ENCODE data around the gene KLHL26.
"Not testable (repeated sequence)": the region's sequence is repeated elsewhere in the genome, so short reads cannot be mapped to it uniquely, and the experiment has no call there.

Gene KLHL26

DNA sequence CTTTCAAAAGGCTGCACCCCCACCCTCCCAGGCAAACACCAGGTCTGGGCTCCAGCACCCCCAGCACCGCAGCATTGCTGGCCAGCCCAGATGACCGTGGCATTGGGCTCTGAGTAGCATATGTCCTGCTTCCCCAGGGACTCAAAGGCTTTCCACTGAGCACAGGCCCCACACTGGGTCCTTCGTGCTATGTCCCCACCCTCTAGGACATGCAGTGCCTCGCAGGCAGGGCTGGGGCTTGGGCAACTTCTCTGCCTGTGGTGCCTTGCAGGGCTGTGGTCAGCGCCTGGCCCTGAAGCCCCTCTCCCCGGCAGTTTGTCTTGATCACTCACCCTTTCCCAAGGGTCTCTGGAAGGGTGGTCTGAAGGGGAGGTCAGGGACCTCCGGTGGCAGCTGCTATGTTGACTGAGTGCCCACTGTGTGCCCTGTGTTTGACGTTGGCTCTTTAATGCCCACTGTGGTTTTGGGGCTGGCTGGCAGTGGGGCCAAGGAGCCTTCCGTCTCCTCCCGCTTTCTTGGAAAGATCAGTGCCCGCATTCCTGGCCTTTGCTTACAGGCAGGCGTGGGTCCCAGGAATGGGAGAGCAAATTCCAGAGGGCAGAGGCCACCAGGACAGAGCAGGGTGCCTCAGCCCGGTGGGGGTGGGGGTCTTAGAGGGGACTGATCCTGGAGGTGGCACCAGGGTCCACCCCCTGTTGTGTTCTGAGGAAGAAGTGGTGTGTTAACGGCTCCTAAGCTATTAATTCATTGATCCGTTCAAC lies 26.3 kb downstream of the KLHL26 start:
- DNase-seq (ENCODE audit: low read depth in 2 of 2): no peak

DNA sequence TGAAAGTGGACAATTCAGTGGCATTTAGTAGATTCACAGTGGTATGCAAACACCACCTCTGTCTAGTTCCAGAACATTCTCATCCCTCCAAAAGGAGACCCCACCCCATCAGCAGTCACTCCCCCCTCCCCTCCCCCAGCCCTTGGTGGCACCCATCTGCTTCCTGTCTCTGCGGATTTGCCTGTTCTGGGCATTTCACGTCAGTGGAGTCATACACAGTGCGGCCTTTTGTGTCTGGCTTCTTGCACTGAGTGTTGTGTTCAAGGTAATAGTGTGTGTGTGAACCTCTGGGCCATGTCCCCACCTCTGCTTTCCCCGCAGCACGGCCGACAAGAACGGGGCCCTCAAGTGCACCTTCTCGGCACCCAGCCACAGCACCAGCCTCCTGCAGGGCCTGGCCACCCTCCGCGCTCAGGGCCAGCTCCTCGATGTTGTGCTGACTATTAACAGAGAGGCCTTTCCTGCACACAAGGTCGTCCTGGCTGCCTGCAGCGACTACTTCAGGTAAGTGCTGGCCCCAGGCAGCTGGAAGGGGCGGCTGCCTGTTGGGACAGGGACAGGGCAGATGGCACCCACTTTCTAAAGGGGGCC lies 27.2 kb downstream of the KLHL26 start:
- no peak for DNase-seq (ENCODE audit: low read depth in 2 of 2)

DNA sequence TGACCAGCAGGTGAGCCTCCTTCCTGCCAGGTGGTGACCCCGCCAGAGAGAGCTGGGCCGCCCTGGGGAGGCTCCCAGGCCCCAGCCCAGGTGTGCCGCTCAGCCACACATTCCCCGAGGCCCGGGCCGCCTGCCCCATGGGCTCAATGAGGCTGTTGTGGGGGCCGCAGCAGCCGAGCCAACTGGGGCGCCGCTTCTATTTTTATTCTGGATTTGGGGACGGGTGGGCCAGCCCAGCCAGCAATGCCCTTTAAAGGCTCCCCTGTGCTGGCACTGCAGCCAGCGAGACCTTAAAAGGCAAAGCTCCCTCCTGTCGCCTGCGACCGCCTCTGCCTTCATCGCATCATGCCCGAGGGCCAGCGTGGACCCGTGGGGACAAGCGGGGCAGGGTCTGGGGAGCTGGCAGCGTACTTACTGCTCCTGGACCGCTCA lies 29.0 kb downstream of the KLHL26 start:
- DNase-seq (ENCODE audit: low read depth in 2 of 2): no peak

DNA sequence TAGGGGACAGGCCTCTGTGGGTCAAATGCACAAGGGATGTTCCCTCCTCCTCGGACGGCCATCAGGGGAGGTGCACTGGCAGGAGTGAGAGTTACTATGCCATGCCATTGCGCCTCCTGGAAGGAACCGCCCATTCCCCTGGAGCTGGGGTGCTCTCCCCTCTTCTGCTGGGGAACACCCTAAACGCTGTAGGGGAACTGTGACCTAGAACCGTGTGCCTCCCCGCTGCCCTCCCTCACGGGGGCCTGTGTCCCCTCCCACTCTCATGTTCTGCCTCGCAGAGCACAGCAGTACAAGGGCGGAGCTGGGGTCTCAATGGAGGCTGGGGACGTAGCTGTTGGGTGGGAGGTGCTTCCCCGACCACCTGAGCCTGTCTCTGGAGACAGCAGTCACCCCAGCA lies 29.5 kb downstream of the KLHL26 start:
- no peak for DNase-seq (ENCODE audit: low read depth in 2 of 2)

DNA sequence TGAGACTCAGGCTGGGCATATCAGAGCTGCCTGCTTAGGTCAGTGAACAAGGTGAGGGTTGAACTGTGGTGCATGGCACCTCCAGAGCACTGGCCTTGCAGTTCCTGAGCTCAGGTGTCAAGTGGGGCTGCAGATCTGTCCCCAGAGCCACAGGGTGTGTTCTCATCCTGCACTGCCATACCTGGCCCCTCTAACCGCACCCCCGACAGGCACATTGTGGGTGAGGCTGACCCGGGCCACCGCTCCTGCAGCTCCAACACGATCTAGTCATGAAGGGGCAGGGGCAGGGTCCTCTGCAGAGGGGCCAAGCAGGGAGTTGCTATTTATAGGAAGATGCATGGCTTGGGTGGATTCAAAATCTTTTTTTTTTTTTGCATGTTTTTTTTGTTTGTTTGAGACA lies 30.0 kb downstream of the KLHL26 start:
- DNase-seq (ENCODE audit: low read depth in 2 of 2): no peak

DNA sequence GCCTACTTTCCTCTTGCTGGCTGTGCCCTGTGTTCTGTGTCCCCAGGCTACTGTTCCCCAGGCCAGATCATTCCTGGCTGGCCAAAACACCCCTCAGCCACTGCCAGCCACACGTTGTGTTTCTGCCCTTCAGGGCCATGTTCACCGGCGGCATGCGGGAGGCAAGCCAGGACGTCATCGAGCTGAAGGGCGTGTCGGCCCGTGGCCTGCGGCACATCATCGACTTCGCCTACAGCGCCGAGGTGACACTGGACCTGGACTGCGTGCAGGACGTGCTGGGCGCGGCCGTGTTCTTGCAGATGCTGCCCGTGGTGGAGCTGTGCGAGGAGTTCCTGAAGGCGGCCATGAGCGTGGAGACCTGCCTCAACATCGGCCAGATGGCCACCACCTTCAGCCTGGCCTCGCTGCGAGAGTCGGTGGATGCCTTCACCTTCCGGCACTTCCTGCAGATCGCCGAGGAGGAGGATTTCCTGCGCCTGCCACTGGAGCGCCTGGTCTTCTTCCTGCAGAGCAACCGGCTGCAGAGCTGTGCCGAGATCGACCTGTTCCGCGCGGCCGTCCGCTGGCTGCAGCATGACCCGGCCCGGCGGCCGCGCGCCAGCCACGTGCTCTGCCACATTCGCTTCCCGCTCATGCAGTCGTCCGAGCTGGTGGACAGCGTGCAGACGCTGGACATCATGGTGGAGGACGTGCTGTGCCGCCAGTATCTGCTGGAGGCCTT lies 30.9 kb downstream of the KLHL26 start:
- no peak for DNase-seq (ENCODE audit: low read depth in 2 of 2)

DNA sequence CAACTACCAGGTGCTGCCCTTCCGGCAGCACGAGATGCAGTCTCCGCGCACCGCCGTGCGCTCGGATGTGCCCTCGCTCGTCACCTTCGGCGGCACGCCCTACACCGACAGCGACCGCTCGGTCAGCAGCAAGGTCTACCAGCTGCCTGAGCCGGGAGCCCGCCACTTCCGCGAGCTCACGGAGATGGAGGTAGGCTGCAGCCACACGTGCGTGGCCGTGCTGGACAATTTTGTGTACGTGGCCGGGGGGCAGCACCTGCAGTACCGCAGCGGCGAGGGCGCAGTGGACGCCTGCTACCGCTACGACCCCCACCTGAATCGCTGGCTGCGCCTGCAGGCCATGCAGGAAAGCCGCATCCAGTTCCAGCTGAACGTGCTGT lies 31.4 kb downstream of the KLHL26 start:
- DNase-seq (ENCODE audit: low read depth in 2 of 2): no peak

DNA sequence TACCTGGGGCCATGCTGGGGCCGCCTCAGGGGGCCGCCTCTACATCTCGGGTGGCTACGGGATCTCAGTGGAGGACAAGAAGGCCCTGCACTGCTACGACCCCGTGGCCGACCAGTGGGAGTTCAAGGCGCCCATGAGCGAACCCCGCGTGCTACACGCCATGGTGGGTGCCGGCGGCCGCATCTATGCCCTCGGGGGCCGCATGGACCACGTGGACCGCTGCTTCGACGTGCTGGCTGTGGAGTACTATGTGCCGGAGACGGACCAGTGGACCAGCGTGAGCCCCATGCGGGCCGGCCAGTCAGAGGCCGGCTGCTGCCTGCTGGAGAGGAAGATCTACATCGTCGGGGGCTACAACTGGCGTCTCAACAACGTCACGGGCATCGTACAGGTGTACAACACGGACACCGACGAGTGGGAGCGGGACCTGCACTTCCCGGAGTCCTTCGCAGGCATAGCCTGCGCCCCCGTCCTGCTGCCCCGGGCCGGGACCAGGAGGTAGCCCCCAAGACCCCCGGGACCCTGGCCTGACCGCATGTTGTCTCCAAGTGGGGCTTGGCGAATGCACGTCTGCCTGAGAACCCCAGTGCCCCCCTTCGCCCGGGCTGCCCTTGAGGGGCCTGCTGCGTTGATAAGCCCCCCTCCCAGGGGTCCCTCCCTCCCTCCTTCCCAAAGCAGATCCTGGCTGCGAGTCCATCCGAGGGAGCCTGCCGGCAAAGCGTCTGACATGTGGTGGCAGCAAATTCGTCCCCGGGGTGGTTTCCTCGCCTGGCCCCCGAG lies 32.1 kb downstream of the KLHL26 start:
- DNase-seq (ENCODE audit: low read depth in 2 of 2): no peak

DNA sequence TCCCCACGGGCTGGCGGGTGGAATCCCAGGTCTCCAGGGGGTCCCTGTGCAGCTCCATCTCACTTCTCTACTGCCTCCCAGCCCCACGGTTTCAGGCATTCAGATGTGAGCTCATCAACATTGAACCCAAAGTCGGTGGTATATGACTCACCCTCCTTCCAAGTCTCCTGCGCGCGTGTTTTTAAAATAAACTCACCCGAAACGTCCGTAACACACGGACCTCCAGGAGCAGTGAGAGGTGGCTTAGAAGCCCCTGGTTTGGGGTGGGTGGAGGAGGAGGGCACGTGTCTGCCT lies 32.6 kb downstream of the KLHL26 start:
- no peak for DNase-seq (ENCODE audit: low read depth in 2 of 2)

DNA sequence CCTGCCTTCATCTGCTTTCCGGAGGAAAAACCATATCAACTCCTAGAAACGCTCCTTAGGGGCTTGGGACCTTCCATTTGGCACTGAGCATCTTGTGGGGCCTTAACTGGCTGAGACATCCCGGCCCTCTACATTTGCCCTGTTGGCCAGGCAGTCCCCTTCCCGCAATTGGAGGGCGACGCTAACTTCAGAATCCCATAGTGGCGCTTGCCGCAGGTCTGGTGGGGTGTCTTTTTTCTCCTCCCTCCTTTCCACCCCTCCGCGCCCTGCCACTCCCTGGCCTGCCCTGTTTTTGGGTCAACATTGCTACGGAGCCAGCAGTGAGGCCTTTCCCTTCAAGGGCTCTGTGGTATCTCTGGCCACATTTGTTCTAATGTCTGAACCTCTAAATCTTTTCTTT lies 33.1 kb downstream of the KLHL26 start:
- no peak for DNase-seq (ENCODE audit: low read depth in 2 of 2)

DNA sequence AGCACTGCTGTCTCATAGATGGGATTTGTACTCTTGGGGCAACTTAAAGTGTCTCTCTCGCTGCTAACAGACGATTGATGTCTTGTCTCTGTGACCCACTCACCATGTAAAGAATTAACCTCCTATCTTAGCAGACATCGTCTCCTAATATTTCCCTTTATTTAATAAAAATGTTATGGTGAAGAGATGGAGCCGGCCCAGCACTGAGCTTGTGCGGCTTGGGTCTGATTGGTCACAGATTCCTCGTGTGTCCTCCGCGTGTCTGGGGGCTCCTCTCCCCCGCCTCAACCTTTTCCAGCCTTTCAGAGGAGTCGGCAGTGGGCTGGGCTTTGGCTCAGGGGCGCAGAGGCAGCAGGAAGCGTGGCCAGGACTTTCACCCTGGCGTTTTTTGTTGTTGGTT lies 33.5 kb downstream of the KLHL26 start:
- DNase-seq (ENCODE audit: low read depth in 2 of 2): no peak

DNA sequence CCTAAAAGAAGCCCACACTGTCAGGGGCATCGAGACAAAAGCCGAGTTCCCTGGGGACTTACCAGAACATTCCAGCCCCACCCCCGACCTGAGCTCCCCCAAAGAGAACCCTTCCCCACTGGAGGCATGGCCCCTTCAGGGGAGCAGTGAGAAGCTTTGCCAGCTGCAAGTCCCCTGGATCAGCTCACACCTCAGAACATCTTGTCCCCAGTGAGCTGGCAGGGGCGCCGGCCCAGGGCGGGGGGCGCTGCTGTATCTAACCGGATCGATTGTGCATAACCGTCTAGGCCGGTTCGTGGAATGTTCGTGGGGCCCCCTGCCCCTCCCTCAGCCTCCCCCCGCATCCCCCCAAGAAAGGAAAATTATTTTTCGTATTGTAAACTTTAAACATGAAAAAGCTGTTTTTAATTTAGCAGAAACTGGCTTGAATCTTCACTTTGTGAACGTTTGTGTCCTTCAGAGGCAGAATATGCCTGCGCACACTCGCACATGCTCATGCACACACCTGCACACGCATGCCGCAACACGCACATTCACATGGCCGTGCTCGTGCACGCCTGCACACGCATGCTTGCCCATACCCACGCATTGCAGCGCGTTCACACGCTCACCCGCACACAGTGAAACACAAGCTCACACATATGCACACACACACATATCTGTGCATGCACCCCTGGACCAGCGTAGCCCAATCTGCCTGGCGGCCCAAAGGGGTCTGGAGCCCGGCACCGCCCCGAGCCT lies 34.6 kb downstream of the KLHL26 start:
- DNase-seq (ENCODE audit: low read depth in 2 of 2): no peak

DNA sequence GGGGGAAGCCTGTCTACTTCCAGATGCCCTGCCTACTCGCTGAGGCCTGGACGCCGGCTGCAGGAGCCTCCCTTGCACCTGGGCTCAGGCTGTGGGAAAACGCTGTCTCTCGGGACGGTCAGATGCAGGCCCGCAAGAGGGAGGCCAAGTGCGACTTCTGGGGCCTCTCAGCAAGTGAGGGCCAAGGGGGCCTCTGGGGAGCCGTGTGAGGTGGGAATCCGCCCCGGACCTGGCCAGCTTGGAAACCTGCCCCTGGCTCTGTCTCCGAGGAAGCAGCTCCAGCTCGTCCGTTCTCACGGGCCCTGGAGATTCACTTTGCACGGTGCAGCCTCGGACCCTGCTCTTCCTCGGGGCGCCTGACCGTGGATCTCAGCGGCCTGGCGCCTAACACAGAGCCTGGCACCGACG lies 35.2 kb downstream of the KLHL26 start:
- DNase-seq (ENCODE audit: low read depth in 2 of 2): no peak

DNA sequence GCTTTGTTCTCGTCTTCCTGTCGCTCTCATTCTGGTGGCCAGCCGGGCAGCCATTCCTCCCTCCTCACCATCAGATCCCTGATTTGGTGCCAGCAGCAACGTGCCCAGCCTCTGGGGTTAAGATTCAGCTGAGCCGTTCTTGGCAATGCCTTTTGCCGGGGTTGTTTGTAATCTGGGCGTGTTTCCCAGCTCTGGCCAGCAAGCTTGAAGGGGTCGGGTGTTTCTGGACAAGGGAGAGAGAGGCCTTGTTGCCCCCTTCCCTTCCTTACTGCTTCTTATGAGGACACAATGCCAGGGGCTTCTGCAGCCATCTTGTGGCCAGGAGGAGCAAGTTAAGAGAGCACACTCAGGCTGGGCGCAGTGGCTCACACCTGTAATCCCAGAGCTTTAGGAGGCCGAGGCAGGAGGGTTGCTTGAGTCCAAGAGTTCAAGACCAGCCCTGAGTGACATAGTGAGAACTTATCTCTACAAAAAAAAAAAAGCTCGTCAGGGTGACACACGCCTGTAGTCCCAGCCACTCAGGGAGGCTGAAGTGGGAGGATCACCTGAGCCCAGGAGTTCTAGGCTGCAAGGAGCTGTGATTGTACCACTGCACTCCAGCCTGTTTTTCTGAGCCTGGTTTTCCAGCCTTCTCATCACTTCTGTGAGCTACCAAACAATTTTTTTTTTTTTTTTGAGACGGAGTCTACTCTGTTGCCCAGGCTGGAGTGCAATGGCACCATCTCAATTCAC lies 35.9 kb downstream of the KLHL26 start:
- no peak for DNase-seq (ENCODE audit: low read depth in 2 of 2)

DNA sequence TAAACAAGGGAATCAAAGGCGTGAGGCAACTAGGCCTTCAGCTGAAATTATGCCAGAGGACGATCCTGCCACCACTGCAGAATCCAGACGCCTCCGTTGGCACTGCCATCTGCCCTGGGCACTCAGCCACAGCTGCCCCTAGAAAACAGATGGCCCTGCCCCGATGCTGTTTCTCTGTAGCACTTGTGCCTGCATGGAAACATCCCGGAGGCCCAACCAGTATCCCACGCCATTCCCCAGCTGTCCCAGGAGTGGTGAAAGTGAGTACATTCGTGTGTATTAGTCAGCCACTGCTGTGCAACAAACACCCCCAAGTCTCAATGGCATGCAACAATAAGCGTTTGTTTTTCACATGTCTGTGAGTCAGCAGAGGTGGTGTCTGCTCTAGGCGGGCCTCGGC lies 37.8 kb downstream of the KLHL26 start:
- DNase-seq (ENCODE audit: low read depth in 2 of 2): no peak

DNA sequence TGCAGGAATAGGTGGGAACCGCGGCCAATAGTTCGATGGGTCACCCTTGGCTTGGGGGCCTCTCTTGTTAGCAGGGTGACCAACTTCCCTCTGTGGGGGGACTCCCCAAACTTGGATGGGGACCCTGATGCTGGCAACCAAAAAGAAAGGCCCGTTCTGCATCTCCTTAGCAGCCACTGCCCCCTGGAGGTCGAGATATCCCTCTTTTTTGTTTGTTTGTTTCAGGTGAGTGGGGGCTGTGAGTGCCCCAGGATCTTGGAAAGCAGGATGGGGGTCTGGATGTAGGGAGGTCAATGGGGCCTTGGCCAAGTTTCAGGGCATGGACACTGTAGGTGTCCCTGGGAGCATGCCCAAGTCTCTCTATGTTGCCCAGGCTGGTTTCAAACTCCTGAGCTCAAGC lies 39.0 kb downstream of the KLHL26 start:
- no peak for DNase-seq (ENCODE audit: low read depth in 2 of 2)

DNA sequence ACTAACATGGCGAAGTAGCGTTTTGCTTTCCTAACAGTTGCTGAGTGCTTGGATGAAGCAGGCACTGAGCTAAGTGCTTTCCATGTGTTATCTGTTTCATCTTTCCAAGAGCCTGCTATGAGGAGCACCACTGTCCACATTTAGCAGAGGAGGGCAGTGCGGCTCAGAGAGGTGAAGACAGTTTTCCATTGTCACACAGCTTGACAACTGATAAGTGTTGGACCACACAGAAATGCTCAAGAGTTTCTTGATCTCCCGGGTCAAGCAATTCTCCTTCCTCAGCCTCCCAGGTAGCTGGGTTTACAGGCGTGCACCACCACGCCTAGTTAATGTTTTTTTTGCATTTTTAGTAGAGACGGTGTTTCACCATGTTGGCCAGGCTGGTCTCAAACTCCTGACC lies 39.9 kb downstream of the KLHL26 start:
- DNase-seq (ENCODE audit: low read depth in 2 of 2): no peak

DNA sequence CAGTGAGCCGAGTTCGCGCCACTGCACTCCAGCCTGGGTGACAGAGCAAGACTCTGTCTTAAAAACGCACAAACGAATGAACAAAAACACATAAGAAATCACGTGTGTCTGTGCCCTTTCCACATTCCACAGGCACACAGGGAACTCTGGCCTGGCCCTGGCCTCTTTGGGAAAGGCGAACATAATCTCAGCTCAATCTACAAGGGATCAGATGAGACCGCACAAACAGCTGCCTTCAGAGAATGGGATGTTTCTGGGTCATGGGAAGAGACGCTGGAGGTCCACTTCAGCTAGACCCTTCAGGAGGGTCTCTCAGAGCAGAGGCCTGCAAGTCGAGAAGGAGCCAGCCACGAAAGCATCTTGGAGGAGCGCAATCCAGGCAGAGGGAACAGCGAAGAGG lies 40.3 kb downstream of the KLHL26 start:
- no peak for DNase-seq (ENCODE audit: low read depth in 2 of 2)

DNA sequence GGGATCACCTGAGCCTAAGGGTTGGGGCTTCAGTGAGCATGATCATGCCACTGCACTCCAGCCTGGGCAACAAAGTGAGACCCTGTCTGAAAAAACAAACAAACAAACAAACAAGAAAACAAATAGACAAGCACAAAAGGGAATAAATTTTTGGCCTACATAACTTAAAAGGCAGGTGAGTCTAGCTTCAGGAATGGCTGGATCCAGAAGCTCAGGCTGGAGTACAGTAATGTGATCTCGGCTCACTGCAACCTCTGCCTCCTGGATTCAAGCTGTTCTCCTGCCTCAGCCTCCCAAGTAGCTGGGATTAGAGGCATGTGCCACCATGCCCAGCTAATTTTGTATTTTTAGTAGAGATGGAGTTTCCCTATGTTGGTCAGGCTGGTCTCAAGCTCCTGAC lies 43.3 kb downstream of the KLHL26 start:
- not testable (repeated sequence) for DNase-seq (ENCODE audit: low read depth in 2 of 2)

DNA sequence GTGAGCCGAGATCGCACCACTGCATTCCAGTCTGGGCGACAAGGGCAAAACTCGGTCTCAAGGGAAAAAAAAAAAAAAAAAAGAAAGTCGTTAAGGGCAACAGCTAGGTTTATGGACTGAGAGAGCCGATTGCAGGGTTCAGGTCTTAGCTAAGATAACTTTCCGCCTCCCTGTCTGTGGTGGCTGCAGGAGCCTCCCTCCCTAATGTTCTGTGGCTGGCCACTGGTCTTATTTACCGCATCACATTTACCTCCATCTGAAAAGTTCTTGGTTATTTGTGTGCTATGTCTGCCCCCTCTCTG lies 45.9 kb downstream of the KLHL26 start:
- DNase-seq (ENCODE audit: low read depth in 2 of 2): no peak
